Thyroid gland (tissue), 4 donors: Measurements from ENCODE around the gene SLC22A4.

Experiments used
- CTCF ChIP-seq, 6 experiments: fragments of 200-600 bp in 3 of 6; fragments of 450-650 bp in 3 of 6; sonication (generic) in 3 of 6; IDR thresholded peaks; one replicate each; pipeline ENCODE4 v1.5.1; 2016 to 2019; ENCODE audit warnings: antibody characterized with exemption in 6 of 6, mild to moderate bottlenecking in 2 of 6, inconsistent platforms in 1 of 6, moderate library complexity in 1 of 6
- POLR2A ChIP-seq, 2 donors: fragments of 450-650 bp; IDR thresholded peaks; one replicate each; pipeline ENCODE4 v1.6.1; 2017; ENCODE audit warnings: antibody characterized with exemption in 2 of 2, mild to moderate bottlenecking in 2 of 2, moderate library complexity in 1 of 2

- TF ChIP-seq CTCF (IDR thresholded peaks at IDR 0.05) (no peak), POLR2A (IDR thresholded peaks at IDR 0.05) (no peak)
Observed at GRCh38 chr5:132322266-132322665, 28.1 kb downstream of the SLC22A4 start.
